Prostate gland (tissue), 2 donors: ENCODE measurements around the gene IQCF5. TPM values are rescaled to one million over a fixed set of nuclear protein-coding genes. Genes with fewer than 3 reads are reported as not detected.
"Not testable (repeated sequence)": the region's sequence is repeated elsewhere in the genome, so short reads cannot be mapped to it uniquely, and the experiment has no call there.

Experiments
- DNase-seq: peaks from one replicate; pipeline ENCODE4 v3.0.0-alpha.2; 2019; ENCODE audit warnings: low spot score
- H3K27ac ChIP-seq, 2 donors: fragments of 200-600 bp; sonication (generic); 2 replicates each; pipeline ENCODE4 v1.5.1; 2017 to 2019
- H3K27me3 ChIP-seq: fragments of 200-600 bp; sonication (generic); replicated peaks from 2 replicates; pipeline ENCODE4 v1.5.1; 2019; ENCODE audit not compliant: insufficient read depth
- H3K36me3 ChIP-seq, 2 donors: fragments of 200-600 bp; sonication (generic); 1 replicate in 1 of 2; 2 replicates in 1 of 2; pipeline versions ENCODE4 v1.5.1 to v1.8.1; 2017 to 2019
- H3K4me1 ChIP-seq: fragments of 200-600 bp; sonication (generic); replicated peaks from 2 replicates; pipeline ENCODE4 v1.5.1; 2019
- H3K4me3 ChIP-seq, 2 donors: fragments of 200-600 bp; sonication (generic); 2 replicates each; pipeline ENCODE4 v1.5.1; 2017 to 2019
- H3K9me3 ChIP-seq: fragments of 200-600 bp; sonication (generic); 2 replicates; pipeline ENCODE4 v1.5.1; 2017
- CTCF ChIP-seq, 4 experiments: fragments of 200-600 bp in 2 of 4; fragments of 450-650 bp in 2 of 4; sonication (generic) in 2 of 4; IDR thresholded peaks; 1 replicate in 3 of 4; 2 replicates in 1 of 4; pipeline ENCODE4 v1.5.1; 2016 to 2019; ENCODE audit warnings: antibody characterized with exemption in 4 of 4, mild to moderate bottlenecking in 2 of 4, moderate library complexity in 2 of 4
- POLR2A ChIP-seq: fragments of 450-650 bp; IDR thresholded peaks from one replicate; pipeline ENCODE4 v1.6.1; 2016; ENCODE audit warnings: antibody characterized with exemption, mild to moderate bottlenecking
- POLR2AphosphoS5 ChIP-seq: sonication (generic); formaldehyde crosslinking; IDR thresholded peaks from one replicate; pipeline ENCODE4 v1.6.1; 2017; ENCODE audit warnings: antibody characterized with exemption
- WGBS: methylation state at CpG from one replicate; pipeline ENCODE4 v1.1.5; 2018; 5-methylcytosine and 5-hydroxymethylcytosine counted together
- intact Hi-C: fragments of 100-400 bp; cut with DNase I; formaldehyde crosslinking; loops from one replicate; pipeline ENCODE4 v1.14.2; 2022
- total RNA-seq, 2 donors: library from RNA; depleted of rRNA; stranded (reverse); fragments of >200 nt; gene quantifications; one replicate each; pipeline ENCODE4 v1.1.0, GENCODE V29; 2016

Gene IQCF5
- total RNA-seq, 2 donors from 2014 or later: 2.0 TPM; not detected in 1

GRCh38 chr3:51869304-51869703 is 6.1 kb downstream of the IQCF5 start:
- H3K4me3 ChIP-seq: no peak overlapping the region
- no peaks in the 10 kb centered on the region for H3K9me3 ChIP-seq
- no peak for TF ChIP-seq POLR2A
- TF ChIP-seq POLR2AphosphoS5: no peak
- no peak for TF ChIP-seq CTCF (IDR thresholded peaks at IDR 0.05)
- DNase-seq: no peak
- intact Hi-C loops: no loop called here
- no peaks in the 10 kb centered on the region for H3K4me1 ChIP-seq
- H3K27ac ChIP-seq: no peak overlapping the region
- 55% methylated on average over 2 of the region's 2 CpGs for WGBS
- no peaks in the 10 kb centered on the region for H3K36me3 ChIP-seq
- no peaks in the 10 kb centered on the region for H3K27me3 ChIP-seq

GRCh38 chr3:51868896-51869295 is 6.5 kb downstream of the IQCF5 start:
- DNase-seq, H3K36me3 ChIP-seq, H3K4me3 ChIP-seq, intact Hi-C loops, H3K9me3 ChIP-seq, H3K27ac ChIP-seq, H3K27me3 ChIP-seq, H3K4me1 ChIP-seq: not testable (repeated sequence)
- WGBS: 86% methylated on average over 1 of the region's 1 CpG

- intact Hi-C loops: no loop called here
- WGBS: 68% methylated on average over 13 of the region's 13 CpGs
- Histone ChIP-seq H3K4me3 (no peak overlapping the region), H3K27ac (no peak overlapping the region), H3K36me3 (no peaks in the 10 kb centered on the region), H3K4me1 (no peaks in the 10 kb centered on the region), H3K27me3 (no peaks in the 10 kb centered on the region), H3K9me3 (no peaks in the 10 kb centered on the region)
- DNase-seq: no peak
- no peak for TF ChIP-seq POLR2A
- no peak for TF ChIP-seq POLR2AphosphoS5
- TF ChIP-seq CTCF (IDR thresholded peaks at IDR 0.05): no peak
These were observed 12.5 kb downstream of the IQCF5 start for GRCh38 chr3:51862886-51863285.

GRCh38 chr3:51860703-51861665 is 14.4 kb downstream of the IQCF5 start, which contains the start of gene IQCF2:
Gene IQCF2 (plus strand): TSS chr3:51861615. CDS start chr3:51861667, 52 bp downstream.
- Histone ChIP-seq H3K27me3 (no peaks in the 10 kb centered on the region), H3K9me3 (no peaks in the 10 kb centered on the region), H3K36me3 (no peaks in the 10 kb centered on the region), H3K4me3 (no peak within 1 kb of the TSS), H3K4me1 (no peaks in the 10 kb centered on the region), H3K27ac (no peak within 1 kb of the TSS)
- DNase-seq: no peak
- 84% methylated on average over 6 of the region's 7 CpGs for WGBS
- TF ChIP-seq CTCF (IDR thresholded peaks at IDR 0.05) (no peak), POLR2A (no peak), POLR2AphosphoS5 (no peak)
- intact Hi-C loops: no loop called here

GRCh38 chr3:51855411-51855810 is 20.0 kb downstream of the IQCF5 start:
- H3K27ac ChIP-seq, H3K4me3 ChIP-seq, intact Hi-C loops, H3K27me3 ChIP-seq, H3K9me3 ChIP-seq, H3K4me1 ChIP-seq, DNase-seq, H3K36me3 ChIP-seq: not testable (repeated sequence)
- WGBS: 93% methylated on average over 1 of the region's 1 CpG

GRCh38 chr3:51845129-51845528 is 30.3 kb downstream of the IQCF5 start:
- Histone ChIP-seq H3K4me1 (no peaks in the 10 kb centered on the region), H3K9me3 (no peaks in the 10 kb centered on the region), H3K27ac (no peak overlapping the region), H3K36me3 (no peaks in the 10 kb centered on the region), H3K4me3 (no peak overlapping the region), H3K27me3 (no peaks in the 10 kb centered on the region)
- no peak for TF ChIP-seq POLR2AphosphoS5
- no peak for TF ChIP-seq CTCF (IDR thresholded peaks at IDR 0.05)
- no peak for DNase-seq
- WGBS: 44% methylated on average over 7 of the region's 7 CpGs
- intact Hi-C loops: no loop called here
